Measurements from ENCODE around the gene HHAT. TPM values are rescaled to one million over a fixed set of nuclear protein-coding genes. Genes with fewer than 3 reads are reported as not detected.

HHAT gene
- total and polyA plus RNA-seq, 2 of the 13 experiments (the other 11 are each of a cell fraction or from before 2014, with no cell fraction given): 2.6 to 4.9 TPM

DNA sequence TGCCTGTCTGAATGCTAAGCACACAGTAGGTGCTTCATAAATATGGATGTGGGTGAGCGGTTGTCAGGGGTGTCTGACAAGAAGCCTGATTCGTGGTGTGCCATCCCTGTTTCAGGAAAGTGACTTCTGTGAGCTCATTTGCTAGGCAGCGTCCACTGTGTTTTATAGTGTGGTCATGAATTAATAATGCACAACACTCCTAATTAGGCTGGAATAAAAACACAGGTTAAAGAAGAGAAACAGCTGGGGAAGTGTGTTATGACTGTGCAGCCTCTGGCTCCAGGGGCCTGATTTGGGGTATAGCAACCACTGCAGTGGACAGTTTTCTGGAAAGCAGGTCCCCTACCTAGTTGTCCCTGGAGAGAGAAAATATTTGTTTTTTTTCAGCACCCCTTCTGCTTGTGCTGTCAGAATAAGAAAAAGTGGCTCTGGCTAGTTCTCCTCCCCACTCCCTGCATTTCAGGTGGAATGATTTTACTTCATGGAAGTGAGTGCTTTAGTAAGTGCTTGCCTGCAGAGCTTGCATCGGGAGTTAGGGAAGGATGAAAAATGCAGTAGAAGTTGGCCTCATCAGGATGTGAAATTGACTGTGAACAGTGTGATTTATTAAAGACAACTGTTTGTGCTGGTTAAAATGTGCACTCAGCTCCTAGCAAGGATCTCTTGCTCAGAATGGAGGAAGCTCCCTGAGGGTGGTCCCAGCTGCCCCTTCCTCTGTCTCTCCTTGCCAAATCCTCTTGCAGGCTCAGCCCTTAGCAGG, 333.8 kb downstream of the HHAT start:
- H3K4me1 ChIP-seq (ENCODE audit: insufficient read depth, low read length): no peaks in the 10 kb centered on the region
- H3K27ac ChIP-seq (ENCODE audit: extremely low read length, insufficient read depth, low read length): no peak overlapping the region
- H3K79me2 ChIP-seq (ENCODE audit: insufficient read depth, low read length): no peaks in the 10 kb centered on the region
- no peak for ATAC-seq
- TF ChIP-seq JUN (CRISPR knock-in tag; IDR thresholded peaks at IDR 0.05): no peak
- no peak for TF ChIP-seq ZNF317 (CRISPR knock-in tag; IDR thresholded peaks at IDR 0.05)
- TF ChIP-seq, protein P1, sequence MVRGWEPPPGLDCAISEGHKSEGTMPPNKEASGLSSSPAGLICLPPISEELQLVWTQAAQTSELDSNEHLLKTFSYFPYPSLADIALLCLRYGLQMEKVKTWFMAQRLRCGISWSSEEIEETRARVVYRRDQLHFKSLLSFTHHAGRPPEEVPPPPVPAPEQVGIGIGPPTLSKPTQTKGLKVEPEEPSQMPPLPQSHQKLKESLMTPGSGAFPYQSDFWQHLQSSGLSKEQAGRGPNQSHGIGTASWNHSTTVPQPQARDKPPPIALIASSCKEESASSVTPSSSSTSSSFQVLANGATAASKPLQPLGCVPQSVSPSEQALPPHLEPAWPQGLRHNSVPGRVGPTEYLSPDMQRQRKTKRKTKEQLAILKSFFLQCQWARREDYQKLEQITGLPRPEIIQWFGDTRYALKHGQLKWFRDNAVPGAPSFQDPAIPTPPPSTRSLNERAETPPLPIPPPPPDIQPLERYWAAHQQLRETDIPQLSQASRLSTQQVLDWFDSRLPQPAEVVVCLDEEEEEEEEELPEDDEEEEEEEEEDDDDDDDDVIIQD (CRISPR knock-in tag; IDR thresholded peaks at IDR 0.05; ENCODE audit: low read depth): no peak
- no peak for TF ChIP-seq ZNF496 (CRISPR knock-in tag; IDR thresholded peaks at IDR 0.05; ENCODE audit: insufficient replicate concordance)
- TF ChIP-seq DPF2 (CRISPR knock-in tag; IDR thresholded peaks at IDR 0.05; ENCODE audit: borderline replicate concordance, low read depth): no peak
- no peak for TF ChIP-seq KAT2B (IDR thresholded peaks at IDR 0.05; ENCODE audit: borderline replicate concordance, low read depth, low read length)
- no TSS peak for BruUV-seq (replicated peaks)
- no peak overlapping the region for H3K4me2 ChIP-seq (ENCODE audit: low read depth, low read length)
- H3K27me3 ChIP-seq (ENCODE audit: control insufficient read depth in 1 of 2, insufficient read depth in 2 of 2, low read length in 2 of 2): no peaks in the 10 kb centered on the region
- H3K36me3 ChIP-seq (replicated peaks in 1 of 2; ENCODE audit: control insufficient read depth in 1 of 2, insufficient read depth in 2 of 2, low read length in 2 of 2): no peaks in the 10 kb centered on the region
- H2AFZ ChIP-seq (ENCODE audit: low read length): no peak overlapping the region
- H3K9ac ChIP-seq (ENCODE audit: insufficient read depth, low read depth, low read length): no peak overlapping the region
- no peaks in the 10 kb centered on the region for H4K20me1 ChIP-seq (ENCODE audit: insufficient read depth, low read length)
- 51% methylated on average over 4 of the region's 4 CpGs for WGBS (ENCODE audit: low lambda C conversion rate)
- POLR2A ChIA-PET: no interaction called here
- H3K9me3 ChIP-seq (ENCODE audit: low read length): no peaks in the 10 kb centered on the region
- intact Hi-C loops (cut with micrococcal nuclease; ENCODE audit: unreplicated experiment): no loop called here
- in situ Hi-C loops (cut with HindIII; ENCODE audit: extremely low pct_ligation_motif_present, low pct_unique_long_range_greater_than_20kb): no loop called here
- DNase-seq (ENCODE audit: low spot score): no peak
- FAIRE-seq: no peak
- CTCF ChIA-PET (ENCODE audit: low intra/inter-chr PET ratio, low total read pairs): no interaction called here
- no peak overlapping the region for H3K4me3 ChIP-seq (replicated peaks in 1 of 3; ENCODE audit: insufficient read depth in 1 of 3, low read depth in 2 of 3, low read length in 3 of 3)
